ENCODE results near the gene EXOC6.
A peak's percentile ranks its signal among the peaks of the same experiment; 100 is the strongest.

GRCh38 chr10:92880233-92880861 is 32.0 kb downstream of the EXOC6 start:
- no peak for TF ChIP-seq POLR2A (IDR thresholded peaks at IDR 0.05; ENCODE audit: low read depth)
- peak; percentile 47 to 55 (median 55) for TF ChIP-seq CTCF (IDR thresholded peaks at IDR 0.05)
